K562 (cell line): Measurements from ENCODE around the gene SLC39A3.

Experiments
- CBFA2T2 ChIP-seq: fragments of 450-650 bp; conservative IDR thresholded peaks from 2 replicates; pipeline ENCODE4 v1.6.1; 2017; ENCODE audit warnings: mild to moderate bottlenecking
- CREB1 ChIP-seq, 2 experiments: sonication (generic) in 1 of 2; formaldehyde crosslinking in 1 of 2; IDR thresholded peaks; 2 replicates each; pipeline versions ENCODE4 v1.6.1 to v1.8.0; 2012 to 2022; ENCODE audit warnings: inconsistent platforms in 1 of 2, mild to moderate bottlenecking in 1 of 2, missing genetic modification reagents in 1 of 2, moderate library complexity in 1 of 2
- EP300 ChIP-seq: IDR thresholded peaks from 2 replicates; pipeline ENCODE4 v1.6.1; 2012; ENCODE audit warnings: low read length, improper control_type of control experiment
- JUNB ChIP-seq: fragments of 450-650 bp; formaldehyde crosslinking; conservative IDR thresholded peaks from 2 replicates; pipeline ENCODE4 v1.4.0; 2020; ENCODE audit warnings: mild to moderate bottlenecking
- POLR3G ChIP-seq: IDR thresholded peaks from 2 replicates; pipeline ENCODE4 v1.6.1; 2011; ENCODE audit not compliant: insufficient read length, insufficient replicate concordance; ENCODE audit errors: extremely low read depth
- ZNF12 ChIP-seq: sonication (generic); formaldehyde crosslinking; IDR thresholded peaks from 2 replicates; pipeline ENCODE4 v1.4.0; 2020; ENCODE audit warnings: mild to moderate bottlenecking, missing genetic modification reagents
- ZSCAN29 ChIP-seq: fragments of 450-650 bp; IDR thresholded peaks from 2 replicates; pipeline ENCODE4 v1.6.1; 2017
- TF ChIP-seq, protein P1 (sequence below), 3 experiments: IDR thresholded peaks in 2 of 3; conservative IDR thresholded peaks in 1 of 3; 2 replicates each; pipeline ENCODE4 v1.5.1; 2011 to 2012; ENCODE audit warnings: low read length in 3 of 3, mild to moderate bottlenecking in 3 of 3, control low read depth in 2 of 3, improper control_type of control experiment in 1 of 3, inconsistent platforms in 1 of 3, low read depth in 1 of 3, mixed read lengths in 1 of 3, moderate library complexity in 1 of 3; ENCODE audit not compliant: insufficient read depth in 2 of 3
- TF ChIP-seq, protein P2 (sequence below): IDR thresholded peaks from 2 replicates; pipeline ENCODE4 v1.6.1; 2016; ENCODE audit warnings: missing genetic modification characterization, missing compliant biosample characterization
- TF ChIP-seq, protein P3 (sequence below): fragments of 250-450 bp; sonication (Bioruptor Pico); IDR thresholded peaks from 2 replicates; pipeline ENCODE4 v1.8.0; 2021; ENCODE audit warnings: moderate library complexity, mild to moderate bottlenecking, inconsistent platforms

DNA sequence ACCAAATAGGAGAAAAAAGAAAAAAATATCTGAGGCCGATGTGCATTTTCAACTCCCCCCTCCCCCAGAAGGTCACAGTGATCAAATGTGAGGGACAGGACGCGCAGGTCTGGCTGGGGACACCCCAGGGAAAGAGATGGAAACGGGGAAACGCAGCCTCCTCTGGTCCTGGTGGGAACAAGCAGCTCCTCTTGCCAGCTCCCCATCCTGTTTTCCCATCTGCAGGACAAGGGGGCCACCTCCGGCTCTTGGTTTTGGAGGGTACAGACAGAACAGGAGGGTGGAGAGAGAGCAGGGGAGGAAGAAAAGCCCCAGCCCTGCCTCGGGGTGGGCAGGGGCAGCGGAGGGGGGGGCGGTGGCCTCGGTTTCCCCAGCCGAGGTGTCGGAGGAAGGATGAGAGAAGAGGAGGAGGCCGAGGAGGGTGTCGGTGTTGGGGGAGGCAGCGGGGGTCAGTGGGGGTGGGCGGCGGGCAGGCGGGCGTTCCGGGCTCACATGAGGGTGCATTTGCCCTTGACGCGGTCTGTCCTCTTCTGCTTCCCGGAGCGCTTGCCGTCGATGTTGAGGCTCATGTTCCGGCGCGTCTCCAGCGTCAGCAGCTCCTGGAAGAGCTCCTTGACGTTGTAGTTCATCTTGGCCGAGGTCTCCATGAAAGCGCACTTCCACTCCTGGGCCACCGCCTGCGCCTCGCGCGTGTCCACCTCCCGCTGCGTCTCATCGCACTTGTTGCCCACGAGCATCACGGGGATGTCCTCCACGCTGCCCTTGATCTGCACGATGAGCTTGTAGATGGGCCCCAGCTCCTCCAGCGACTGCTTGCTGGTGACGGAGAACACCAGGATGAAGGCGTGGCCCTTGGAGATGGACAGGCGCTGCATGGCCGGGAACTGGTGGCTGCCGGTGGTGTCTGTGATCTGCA is 22.8 kb downstream of the SLC39A3 start:
- TF ChIP-seq, protein P1, sequence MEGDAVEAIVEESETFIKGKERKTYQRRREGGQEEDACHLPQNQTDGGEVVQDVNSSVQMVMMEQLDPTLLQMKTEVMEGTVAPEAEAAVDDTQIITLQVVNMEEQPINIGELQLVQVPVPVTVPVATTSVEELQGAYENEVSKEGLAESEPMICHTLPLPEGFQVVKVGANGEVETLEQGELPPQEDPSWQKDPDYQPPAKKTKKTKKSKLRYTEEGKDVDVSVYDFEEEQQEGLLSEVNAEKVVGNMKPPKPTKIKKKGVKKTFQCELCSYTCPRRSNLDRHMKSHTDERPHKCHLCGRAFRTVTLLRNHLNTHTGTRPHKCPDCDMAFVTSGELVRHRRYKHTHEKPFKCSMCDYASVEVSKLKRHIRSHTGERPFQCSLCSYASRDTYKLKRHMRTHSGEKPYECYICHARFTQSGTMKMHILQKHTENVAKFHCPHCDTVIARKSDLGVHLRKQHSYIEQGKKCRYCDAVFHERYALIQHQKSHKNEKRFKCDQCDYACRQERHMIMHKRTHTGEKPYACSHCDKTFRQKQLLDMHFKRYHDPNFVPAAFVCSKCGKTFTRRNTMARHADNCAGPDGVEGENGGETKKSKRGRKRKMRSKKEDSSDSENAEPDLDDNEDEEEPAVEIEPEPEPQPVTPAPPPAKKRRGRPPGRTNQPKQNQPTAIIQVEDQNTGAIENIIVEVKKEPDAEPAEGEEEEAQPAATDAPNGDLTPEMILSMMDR (IDR thresholded peaks at IDR 0.05 in 2 of 3, conservative IDR thresholded peaks at IDR 0.05 in 1 of 3; ENCODE audit: insufficient read depth in 2 of 3, low read depth in 1 of 3, low read length in 3 of 3), result no peak
- TF ChIP-seq, protein P2, sequence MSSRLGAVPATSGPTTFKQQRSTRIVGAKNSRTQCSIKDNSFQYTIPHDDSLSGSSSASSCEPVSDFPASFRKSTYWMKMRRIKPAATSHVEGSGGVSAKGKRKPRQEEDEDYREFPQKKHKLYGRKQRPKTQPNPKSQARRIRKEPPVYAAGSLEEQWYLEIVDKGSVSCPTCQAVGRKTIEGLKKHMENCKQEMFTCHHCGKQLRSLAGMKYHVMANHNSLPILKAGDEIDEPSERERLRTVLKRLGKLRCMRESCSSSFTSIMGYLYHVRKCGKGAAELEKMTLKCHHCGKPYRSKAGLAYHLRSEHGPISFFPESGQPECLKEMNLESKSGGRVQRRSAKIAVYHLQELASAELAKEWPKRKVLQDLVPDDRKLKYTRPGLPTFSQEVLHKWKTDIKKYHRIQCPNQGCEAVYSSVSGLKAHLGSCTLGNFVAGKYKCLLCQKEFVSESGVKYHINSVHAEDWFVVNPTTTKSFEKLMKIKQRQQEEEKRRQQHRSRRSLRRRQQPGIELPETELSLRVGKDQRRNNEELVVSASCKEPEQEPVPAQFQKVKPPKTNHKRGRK (tag), result no peak
- TF ChIP-seq CREB1 (IDR thresholded peaks at IDR 0.05) (no peak), CREB1 (CRISPR knock-in tag; IDR thresholded peaks at IDR 0.05) (no peak), CBFA2T2 (no peak), ZNF12 (CRISPR knock-in tag) (no peak), JUNB (CRISPR knock-in tag) (no peak), EP300 (no peak), POLR3G (no peak), ZSCAN29 (no peak)
- TF ChIP-seq, protein P3, sequence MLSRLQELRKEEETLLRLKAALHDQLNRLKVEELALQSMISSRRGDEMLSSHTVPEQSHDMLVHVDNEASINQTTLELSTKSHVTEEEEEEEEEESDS (CRISPR knock-in tag), result no peak
